ENCODE data around the gene MEPE. TPM values are rescaled to one million over a fixed set of nuclear protein-coding genes. Genes with fewer than 3 reads are reported as not detected.

Gene MEPE
- total and polyA plus RNA-seq, 4 donors = not detected

DNA sequence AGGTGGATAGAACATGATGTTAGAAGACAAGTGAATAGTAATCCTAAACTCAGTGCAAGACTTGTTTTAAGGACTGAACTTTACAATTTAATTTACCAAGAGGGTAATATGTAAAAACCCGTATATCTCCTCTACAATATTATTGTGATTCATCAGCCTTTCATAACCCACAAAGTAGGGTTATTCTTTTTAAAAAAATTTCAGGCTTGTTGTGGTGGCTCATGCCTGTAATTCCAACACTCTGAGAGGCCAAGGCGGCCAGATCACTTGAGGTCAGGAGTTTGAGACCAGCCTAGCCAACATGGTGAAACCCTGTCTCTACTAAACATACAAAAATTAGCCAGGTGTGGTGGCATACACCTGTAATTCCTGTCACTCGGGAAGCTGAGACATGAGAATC is 26.2 kb upstream of the MEPE start:
- ATAC-seq (ENCODE audit: low FRiP score) = no peak
- 85 to 88% methylated on average over 3 of the region's 3 CpGs for WGBS, 2 donors

DNA sequence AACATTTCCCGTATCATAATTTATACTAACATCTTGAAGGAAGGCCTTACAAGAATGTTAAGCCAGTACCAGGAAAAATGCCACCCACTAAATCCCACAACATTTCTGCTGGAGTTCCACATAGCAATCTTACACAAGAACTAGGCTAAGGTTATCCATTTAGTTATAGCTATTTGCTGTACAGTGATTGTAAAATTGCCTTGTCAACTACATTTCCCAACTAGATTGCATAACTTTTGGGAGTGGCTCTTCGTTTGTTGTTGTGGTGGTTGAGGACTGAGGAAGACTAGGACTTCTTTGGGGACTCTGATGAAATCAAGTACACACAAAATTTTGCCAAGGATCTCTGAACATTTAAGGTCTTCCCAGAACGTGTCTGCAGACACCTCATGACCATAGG is 25.4 kb upstream of the MEPE start:
- H3K36me3 ChIP-seq (ENCODE audit: control insufficient read depth in 1 of 2, insufficient read depth in 2 of 2, low read length in 1 of 2) = no peaks in the 10 kb centered on the region
- H3K4me1 ChIP-seq (ENCODE audit: control insufficient read depth in 1 of 2, insufficient read depth in 2 of 2, low read length in 2 of 2) = no peaks in the 10 kb centered on the region
- H3K4me3 ChIP-seq (ENCODE audit: low read length in 2 of 2) = no peak overlapping the region
- no peak overlapping the region for H3K27ac ChIP-seq (ENCODE audit: low read depth in 1 of 2, low read length in 2 of 2)
- H3K27me3 ChIP-seq (ENCODE audit: control insufficient read depth in 1 of 2, insufficient read depth in 2 of 2, low read length in 1 of 2) = no peaks in the 10 kb centered on the region
- intact Hi-C loops (cut with DNase I) = no loop called here
- H3K9me3 ChIP-seq (ENCODE audit: control insufficient read depth, low read length) = no peaks in the 10 kb centered on the region
- 67 to 74% methylated on average over 3 of the region's 3 CpGs for whole genome bisulfite sequencing, 2 donors
- ATAC-seq (ENCODE audit: low FRiP score) (no peak), DNase-seq (no peak)

More for the DNA sequence above, 26.2 kb upstream of the MEPE start:
- DNase-seq = no peak
- intact Hi-C loops (cut with DNase I) = no loop called here
- Histone ChIP-seq H3K27ac (ENCODE audit: low read depth in 1 of 2, low read length in 2 of 2) (no peak overlapping the region), H3K4me1 (ENCODE audit: control insufficient read depth in 1 of 2, insufficient read depth in 2 of 2, low read length in 2 of 2) (no peaks in the 10 kb centered on the region), H3K36me3 (ENCODE audit: control insufficient read depth in 1 of 2, insufficient read depth in 2 of 2, low read length in 1 of 2) (no peaks in the 10 kb centered on the region), H3K9me3 (ENCODE audit: control insufficient read depth, low read length) (no peaks in the 10 kb centered on the region), H3K27me3 (ENCODE audit: control insufficient read depth in 1 of 2, insufficient read depth in 2 of 2, low read length in 1 of 2) (no peaks in the 10 kb centered on the region), H3K4me3 (ENCODE audit: low read length in 2 of 2) (no peak overlapping the region)

DNA sequence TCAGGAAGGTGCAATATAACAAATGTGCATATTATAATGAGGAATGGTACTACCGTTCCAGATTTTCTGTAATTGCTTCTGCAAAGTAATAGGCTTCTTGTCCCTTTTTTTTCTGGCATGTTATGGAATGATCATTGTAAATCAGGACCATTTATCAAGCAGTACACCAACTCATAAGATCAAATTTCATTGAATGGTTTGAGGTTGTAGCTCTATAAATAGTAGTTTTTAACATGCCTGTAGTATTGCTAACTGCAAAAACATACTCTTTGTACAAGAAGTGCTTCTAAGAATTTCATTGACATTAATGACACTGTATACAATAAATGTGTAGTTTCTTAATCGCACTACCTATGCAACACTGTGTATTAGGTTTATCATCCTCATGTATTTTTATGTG is 20.8 kb upstream of the MEPE start:
- Histone ChIP-seq H3K9me3 (ENCODE audit: control insufficient read depth, low read length) (no peaks in the 10 kb centered on the region), H3K36me3 (ENCODE audit: control insufficient read depth in 1 of 2, insufficient read depth in 2 of 2, low read length in 1 of 2) (no peaks in the 10 kb centered on the region), H3K27ac (ENCODE audit: low read depth in 1 of 2, low read length in 2 of 2) (no peak overlapping the region), H3K4me3 (ENCODE audit: low read length in 2 of 2) (no peak overlapping the region), H3K27me3 (ENCODE audit: control insufficient read depth in 1 of 2, insufficient read depth in 2 of 2, low read length in 1 of 2) (no peaks in the 10 kb centered on the region), H3K4me1 (ENCODE audit: control insufficient read depth in 1 of 2, insufficient read depth in 2 of 2, low read length in 2 of 2) (no peaks in the 10 kb centered on the region)
- DNase-seq = no peak
- WGBS, 2 donors = 86 to 88% methylated on average over 2 of the region's 2 CpGs
- no peak for ATAC-seq (ENCODE audit: low FRiP score)
- intact Hi-C loops (cut with DNase I) = no loop called here

DNA sequence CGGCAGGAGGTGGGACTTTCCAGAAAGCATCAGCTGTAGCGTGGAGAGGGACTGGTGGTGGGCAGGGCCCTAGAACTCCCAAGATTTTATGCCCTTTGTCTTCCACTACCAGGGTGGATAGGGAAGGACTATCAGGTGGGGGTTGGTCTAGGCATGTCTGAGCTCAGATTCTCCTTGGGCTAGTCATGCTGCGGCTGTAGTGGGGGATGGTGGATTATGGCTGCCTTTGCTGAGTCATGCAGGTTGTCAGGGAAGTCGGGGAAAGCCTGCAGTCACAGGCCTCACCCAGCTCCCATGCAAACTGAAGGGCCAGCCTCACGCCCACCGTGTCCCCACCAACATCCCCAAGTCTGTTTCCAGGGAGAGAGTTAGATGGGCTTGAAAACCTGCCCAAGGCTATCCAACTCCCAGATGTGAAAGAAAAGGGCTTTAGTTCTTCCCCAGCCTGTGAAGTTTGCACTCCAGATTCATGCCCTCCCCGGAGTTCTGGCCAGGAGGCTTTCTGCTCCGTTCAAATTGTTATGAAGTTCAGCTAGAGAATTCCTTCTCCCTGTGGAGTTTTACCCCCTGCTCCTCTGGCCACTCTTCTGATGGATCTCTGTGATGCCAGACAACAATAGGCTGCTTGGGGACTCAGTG is 13.4 kb upstream of the MEPE start:
- intact Hi-C loops (cut with DNase I) = no loop called here
- ATAC-seq (ENCODE audit: low FRiP score) (no peak), DNase-seq (no peak)
- Histone ChIP-seq H3K27ac (ENCODE audit: low read depth in 1 of 2, low read length in 2 of 2) (no peak overlapping the region), H3K4me1 (ENCODE audit: control insufficient read depth in 1 of 2, insufficient read depth in 2 of 2, low read length in 2 of 2) (no peaks in the 10 kb centered on the region), H3K36me3 (ENCODE audit: control insufficient read depth in 1 of 2, insufficient read depth in 2 of 2, low read length in 1 of 2) (no peaks in the 10 kb centered on the region), H3K9me3 (ENCODE audit: control insufficient read depth, low read length) (no peaks in the 10 kb centered on the region), H3K27me3 (ENCODE audit: control insufficient read depth in 1 of 2, insufficient read depth in 2 of 2, low read length in 1 of 2) (no peaks in the 10 kb centered on the region), H3K4me3 (ENCODE audit: low read length in 2 of 2) (no peak overlapping the region)
- WGBS, 2 donors = 67 to 76% methylated on average over 8 of the region's 8 CpGs

DNA sequence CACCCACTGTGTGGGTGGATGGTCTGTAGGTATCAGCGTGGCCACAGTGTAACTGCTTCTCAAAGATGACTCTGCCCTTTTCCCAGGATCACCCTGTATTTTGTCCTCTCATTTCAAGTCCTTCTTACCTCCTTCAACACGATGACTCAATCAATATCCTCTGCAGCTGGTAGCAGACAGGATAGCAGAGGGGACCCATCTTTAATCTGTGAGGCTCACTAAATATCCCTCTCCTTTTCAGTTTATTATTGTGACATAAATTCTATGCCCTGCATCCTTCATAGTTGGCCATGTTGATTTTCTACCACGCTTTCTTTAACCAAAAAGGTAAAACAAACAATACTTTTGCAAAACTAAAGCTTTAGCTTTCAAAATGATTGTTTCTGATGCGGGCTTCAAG is 9.6 kb upstream of the MEPE start:
- Histone ChIP-seq H3K4me3 (ENCODE audit: low read length in 2 of 2) (no peak overlapping the region), H3K27ac (ENCODE audit: low read depth in 1 of 2, low read length in 2 of 2) (no peak overlapping the region), H3K27me3 (ENCODE audit: control insufficient read depth in 1 of 2, insufficient read depth in 2 of 2, low read length in 1 of 2) (no peaks in the 10 kb centered on the region), H3K4me1 (ENCODE audit: control insufficient read depth in 1 of 2, insufficient read depth in 2 of 2, low read length in 2 of 2) (no peaks in the 10 kb centered on the region), H3K36me3 (ENCODE audit: control insufficient read depth in 1 of 2, insufficient read depth in 2 of 2, low read length in 1 of 2) (no peaks in the 10 kb centered on the region), H3K9me3 (ENCODE audit: control insufficient read depth, low read length) (no peaks in the 10 kb centered on the region)
- intact Hi-C loops (cut with DNase I) = no loop called here
- DNase-seq (no peak), ATAC-seq (ENCODE audit: low FRiP score) (no peak)
- 69 to 77% methylated on average over 4 of the region's 4 CpGs for WGBS, 2 donors

DNA sequence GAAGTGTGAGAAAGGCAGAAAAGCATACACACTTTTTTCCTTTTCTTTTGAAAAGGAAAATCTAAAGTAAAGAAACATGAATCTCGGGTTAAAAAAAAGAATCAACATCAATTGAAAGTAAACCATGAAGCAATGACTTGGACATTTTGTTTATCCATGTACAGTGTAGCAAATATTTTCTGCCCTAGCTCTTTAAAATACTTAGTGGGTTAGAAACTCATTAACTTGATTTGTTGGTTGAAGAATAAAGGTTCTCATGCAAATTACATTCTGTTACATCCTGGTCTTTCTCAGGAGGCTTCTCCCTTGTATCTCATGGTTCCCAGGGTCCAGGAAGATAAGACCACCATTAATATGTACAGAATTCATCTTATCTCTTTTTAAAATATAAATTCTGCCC is 9.0 kb upstream of the MEPE start:
- ATAC-seq (ENCODE audit: low FRiP score) (no peak), DNase-seq (no peak)
- Histone ChIP-seq H3K4me3 (ENCODE audit: low read length in 2 of 2) (no peak overlapping the region), H3K27ac (ENCODE audit: low read depth in 1 of 2, low read length in 2 of 2) (no peak overlapping the region), H3K4me1 (ENCODE audit: control insufficient read depth in 1 of 2, insufficient read depth in 2 of 2, low read length in 2 of 2) (no peaks in the 10 kb centered on the region), H3K9me3 (ENCODE audit: control insufficient read depth, low read length) (no peaks in the 10 kb centered on the region), H3K36me3 (ENCODE audit: control insufficient read depth in 1 of 2, insufficient read depth in 2 of 2, low read length in 1 of 2) (no peaks in the 10 kb centered on the region), H3K27me3 (ENCODE audit: control insufficient read depth in 1 of 2, insufficient read depth in 2 of 2, low read length in 1 of 2) (no peaks in the 10 kb centered on the region)
- intact Hi-C loops (cut with DNase I) = no loop called here
- WGBS, 2 donors = 67 to 78% methylated on average over 1 of the region's 1 CpG

DNA sequence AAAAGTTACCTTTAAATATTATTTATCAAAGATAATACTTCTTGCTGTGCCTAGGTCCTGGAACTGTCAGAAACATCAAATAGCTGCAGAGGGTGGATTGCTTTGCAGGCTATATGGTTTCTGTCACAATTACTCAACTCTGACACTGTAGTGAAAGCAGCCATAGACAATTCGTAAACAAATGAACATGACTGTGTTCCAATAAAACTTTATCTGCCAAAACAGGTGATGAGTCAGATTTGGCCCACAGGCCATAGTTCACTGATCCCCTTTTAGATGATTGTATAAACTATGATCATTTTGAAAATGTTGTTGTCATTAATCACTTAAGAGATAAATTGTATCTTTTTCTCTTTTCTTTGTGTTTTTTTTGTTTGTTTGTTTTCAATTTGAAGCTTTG is 8.4 kb upstream of the MEPE start:
- H3K9me3 ChIP-seq (ENCODE audit: control insufficient read depth, low read length) = no peaks in the 10 kb centered on the region
- no peaks in the 10 kb centered on the region for H3K27me3 ChIP-seq (ENCODE audit: control insufficient read depth in 1 of 2, insufficient read depth in 2 of 2, low read length in 1 of 2)
- 70 to 88% methylated on average over 1 of the region's 1 CpG for WGBS, 2 donors
- H3K4me1 ChIP-seq (ENCODE audit: control insufficient read depth in 1 of 2, insufficient read depth in 2 of 2, low read length in 2 of 2) = no peaks in the 10 kb centered on the region
- DNase-seq (no peak), ATAC-seq (ENCODE audit: low FRiP score) (no peak)
- H3K27ac ChIP-seq (ENCODE audit: low read depth in 1 of 2, low read length in 2 of 2) = no peak overlapping the region
- H3K4me3 ChIP-seq (ENCODE audit: low read length in 2 of 2) = no peak overlapping the region
- no peaks in the 10 kb centered on the region for H3K36me3 ChIP-seq (ENCODE audit: control insufficient read depth in 1 of 2, insufficient read depth in 2 of 2, low read length in 1 of 2)
- intact Hi-C loops (cut with DNase I) = no loop called here

DNA sequence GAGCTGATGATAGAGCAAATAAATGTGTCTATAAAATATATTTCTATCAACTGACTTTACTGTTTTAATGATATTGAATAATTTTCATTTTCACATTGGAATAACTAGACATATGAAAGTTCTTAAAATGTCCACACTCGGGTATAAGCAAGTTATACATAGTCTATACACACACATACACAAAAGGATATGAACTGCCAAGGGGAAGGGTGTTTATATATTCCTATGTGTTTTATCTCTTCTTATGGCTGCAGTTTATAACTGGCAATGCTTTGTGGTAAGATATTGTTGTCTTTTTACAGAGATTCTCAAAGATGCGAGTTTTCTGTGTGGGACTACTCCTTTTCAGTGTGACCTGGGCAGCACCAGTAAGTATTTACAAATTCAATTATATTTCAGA is 1.6 kb downstream of the MEPE start:
- Histone ChIP-seq H3K4me3 (ENCODE audit: low read length in 2 of 2) (no peak overlapping the region), H3K27ac (ENCODE audit: low read depth in 1 of 2, low read length in 2 of 2) (no peak overlapping the region), H3K4me1 (ENCODE audit: control insufficient read depth in 1 of 2, insufficient read depth in 2 of 2, low read length in 2 of 2) (no peaks in the 10 kb centered on the region), H3K27me3 (ENCODE audit: control insufficient read depth in 1 of 2, insufficient read depth in 2 of 2, low read length in 1 of 2) (no peaks in the 10 kb centered on the region), H3K9me3 (ENCODE audit: control insufficient read depth, low read length) (no peaks in the 10 kb centered on the region), H3K36me3 (ENCODE audit: control insufficient read depth in 1 of 2, insufficient read depth in 2 of 2, low read length in 1 of 2) (no peaks in the 10 kb centered on the region)
- intact Hi-C loops (cut with DNase I) = no loop called here
- ATAC-seq (ENCODE audit: low FRiP score) (no peak), DNase-seq (no peak)
- WGBS, 2 donors = 83 to 91% methylated on average over 2 of the region's 2 CpGs

DNA sequence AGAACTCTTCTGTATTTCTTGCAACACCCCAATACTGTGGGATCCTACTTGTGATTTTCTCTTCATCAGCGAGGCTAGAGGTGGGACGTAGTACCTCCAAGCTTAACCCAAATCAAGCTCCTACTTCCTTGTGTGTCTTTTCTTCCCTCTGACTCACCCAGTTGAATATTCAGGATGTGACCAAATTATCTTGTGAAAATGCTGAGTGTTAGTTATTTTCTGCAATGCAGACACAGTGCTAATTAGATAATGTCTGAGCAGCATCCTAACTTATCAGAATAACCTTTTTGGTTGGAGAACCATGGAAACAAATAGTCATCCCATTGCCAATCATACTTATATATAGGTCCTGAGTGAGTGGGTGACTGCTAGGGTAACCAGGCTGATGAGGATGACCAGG is 2.4 kb downstream of the MEPE start:
- H3K4me3 ChIP-seq (ENCODE audit: low read length in 2 of 2) = no peak overlapping the region
- intact Hi-C loops (cut with DNase I) = loop anchor here in 1 of 2 donors (5.0 kb wide), 2 partner anchors 153 to 288 kb away; no protein-coding TSS in a partner anchor
- H3K36me3 ChIP-seq (ENCODE audit: control insufficient read depth in 1 of 2, insufficient read depth in 2 of 2, low read length in 1 of 2) = no peaks in the 10 kb centered on the region
- no peak for ATAC-seq (ENCODE audit: low FRiP score)
- no peaks in the 10 kb centered on the region for H3K9me3 ChIP-seq (ENCODE audit: control insufficient read depth, low read length)
- no peaks in the 10 kb centered on the region for H3K4me1 ChIP-seq (ENCODE audit: control insufficient read depth in 1 of 2, insufficient read depth in 2 of 2, low read length in 2 of 2)
- no peak for DNase-seq
- 85 to 94% methylated on average over 2 of the region's 2 CpGs for WGBS, 2 donors
- H3K27me3 ChIP-seq (ENCODE audit: control insufficient read depth in 1 of 2, insufficient read depth in 2 of 2, low read length in 1 of 2) = no peaks in the 10 kb centered on the region
- no peak overlapping the region for H3K27ac ChIP-seq (ENCODE audit: low read depth in 1 of 2, low read length in 2 of 2)

Measured in aorta (tissue), 5 donors.